Measurements from ENCODE around the gene INPP5E.

- TF ChIP-seq ZNF707 (tag by site-specific recombination; IDR thresholded peaks at IDR 0.05): no peak
- TF ChIP-seq PRDM2 (tag by site-specific recombination; IDR thresholded peaks at IDR 0.05; ENCODE audit: borderline replicate concordance): no peak
- no peak for TF ChIP-seq ZNF513 (tag by site-specific recombination; IDR thresholded peaks at IDR 0.05)
These were observed 21.2 kb downstream of the INPP5E start for GRCh38 chr9:136418182-136419091.

Measured in HEK293 (cell line).